CD4-positive, alpha-beta memory T cell (primary cell): ENCODE data around the gene ADSS2. TPM values are rescaled to one million over a fixed set of nuclear protein-coding genes. Genes with fewer than 3 reads are reported as not detected.

Experiments used
- CTCF ChIA-PET: fragments of 350-600 bp; sonication (Branson Sonifier 250); formaldehyde crosslinking; loops from one replicate; lab custom pipeline; 2021; ENCODE audit warnings: inconsistent platforms; ENCODE audit not compliant: partially characterized antibody; lab: Charles Lee
- POLR2A ChIA-PET: fragments of 350-600 bp; sonication (Branson Sonifier 250); formaldehyde crosslinking; loops from one replicate; lab custom pipeline; 2021; ENCODE audit not compliant: partially characterized antibody; lab: Charles Lee
- DNase-seq, 5 donors: peaks; one replicate each; pipeline versions ENCODE4 v3.0.0 to v3.0.0-alpha.2; 2020 to 2022; ENCODE audit warnings: mixed read lengths in 1 of 5
- H3K27ac ChIP-seq: one replicate; pipeline ENCODE4 v1.7.0; 2013; ENCODE audit warnings: low read depth, low read length
- H3K27me3 ChIP-seq: 2 replicates; pipeline ENCODE4 v1.7.0; 2013; ENCODE audit warnings: mild to moderate bottlenecking, low read length, moderate library complexity; ENCODE audit not compliant: insufficient read depth
- H3K36me3 ChIP-seq: 2 replicates; pipeline ENCODE4 v1.7.0; 2013; ENCODE audit warnings: mild to moderate bottlenecking, low read length, moderate library complexity; ENCODE audit not compliant: insufficient read depth
- H3K4me1 ChIP-seq: 2 replicates; pipeline ENCODE4 v1.7.0; 2013; ENCODE audit warnings: mild to moderate bottlenecking, low read length, moderate library complexity; ENCODE audit not compliant: insufficient read depth
- H3K4me3 ChIP-seq, 2 donors: one replicate each; pipeline ENCODE4 v1.7.0; 2013; ENCODE audit warnings: low read length in 2 of 2, mild to moderate bottlenecking in 1 of 2
- H3K9me3 ChIP-seq, 2 donors: one replicate each; pipeline ENCODE4 v1.7.0; 2013; ENCODE audit warnings: low read length in 2 of 2, control low read depth in 1 of 2; ENCODE audit not compliant: control insufficient read depth in 1 of 2
- H3K27ac Mint-ChIP-seq, 7 donors: one replicate each; pipeline ENCODE4 v1.8.0; 2020 to 2021; ENCODE audit warnings: mixed read lengths in 7 of 7, mild to moderate bottlenecking in 6 of 7, inconsistent platforms in 3 of 7, moderate library complexity in 3 of 7
- H3K27me3 Mint-ChIP-seq, 2 donors: one replicate each; pipeline ENCODE4 v1.8.0; 2020 to 2021; ENCODE audit warnings: mixed read lengths in 2 of 2
- H3K36me3 Mint-ChIP-seq, 2 donors: one replicate each; pipeline ENCODE4 v1.8.0; 2020 to 2021; ENCODE audit warnings: mixed read lengths in 2 of 2, inconsistent platforms in 1 of 2, mild to moderate bottlenecking in 1 of 2
- H3K4me1 Mint-ChIP-seq, 4 donors: one replicate each; pipeline ENCODE4 v1.8.0; 2020 to 2021; ENCODE audit warnings: mixed read lengths in 4 of 4, mild to moderate bottlenecking in 1 of 4
- H3K4me3 Mint-ChIP-seq, 8 donors: one replicate each; pipeline ENCODE4 v1.8.0; 2020 to 2021; ENCODE audit warnings: mixed read lengths in 8 of 8, mild to moderate bottlenecking in 7 of 8, moderate library complexity in 6 of 8, inconsistent platforms in 3 of 8
- H3K9me3 Mint-ChIP-seq, 8 donors: one replicate each; pipeline ENCODE4 v1.8.0; 2020 to 2021; ENCODE audit warnings: mixed read lengths in 8 of 8, mild to moderate bottlenecking in 5 of 8, inconsistent platforms in 3 of 8, moderate library complexity in 1 of 8
- intact Hi-C: fragments of 100-400 bp; cut with micrococcal nuclease; formaldehyde crosslinking; loops from one replicate; pipeline ENCODE4 v1.15.1; 2023
- polyA plus RNA-seq, 2 donors: library from polyadenylated mRNA; unstranded; fragments of 300-500 nt; fragmentation: Illumina TruSeq; gene quantifications; one replicate each; pipeline ENCODE4 v1.2.3, GENCODE V29; 2021
- total RNA-seq, 2 experiments: library from RNA; stranded (reverse); gene quantifications; one replicate each; pipeline ENCODE4 v1.2.3, GENCODE V29; 2021

Gene ADSS2
- total and polyA plus RNA-seq, 4 experiments from 2014 or later: 26.9 to 65.4 (median 48.0) TPM

- intact Hi-C loops: no loop called here
- H3K9me3 ChIP-seq: no peaks in the 10 kb centered on the region
- no peak overlapping the region for H3K4me3 ChIP-seq
- Mint-ChIP-seq H3K27me3 (no peaks in the 10 kb centered on the region), H3K9me3 (no peaks in the 10 kb centered on the region), H3K4me3 (no peak overlapping the region), H3K36me3 (peaks cover 19 to 52% of the 10 kb centered on the region in 2 donors), H3K4me1 (peaks cover 20 to 37% (median 28%) of the 10 kb centered on the region in 4 donors), H3K27ac (peak overlapping the region in 3 of 7 donors; percentile 53 to 57 (median 55))
- no peak overlapping the region for H3K27ac ChIP-seq
- CTCF ChIA-PET: no interaction called here
- peaks cover 25% of the 10 kb centered on the region for H3K36me3 ChIP-seq
- DNase-seq: no peak
- peaks cover 15% of the 10 kb centered on the region for H3K4me1 ChIP-seq
- H3K27me3 ChIP-seq: no peaks in the 10 kb centered on the region
- POLR2A ChIA-PET: interaction anchor here (0.9 kb wide), 1 partner anchor 397 kb away, joined by 3 read pairs; no protein-coding TSS in a partner anchor
Observed at GRCh38 chr1:244436336-244437085, 15.2 kb downstream of the ADSS2 start.

- CTCF ChIA-PET: no interaction called here
- H3K9me3 ChIP-seq: no peaks in the 10 kb centered on the region
- peaks cover 20 to 36% (median 28%) of the 10 kb centered on the region in 4 donors for H3K4me1 Mint-ChIP-seq
- no peaks in the 10 kb centered on the region for H3K9me3 Mint-ChIP-seq
- no peak overlapping the region for H3K4me3 ChIP-seq
- peaks cover 15% of the 10 kb centered on the region for H3K4me1 ChIP-seq
- H3K27ac ChIP-seq: no peak overlapping the region
- H3K27me3 ChIP-seq: no peaks in the 10 kb centered on the region
- H3K36me3 Mint-ChIP-seq: peaks cover 20 to 58% of the 10 kb centered on the region in 2 donors
- no peaks in the 10 kb centered on the region for H3K27me3 Mint-ChIP-seq
- H3K27ac Mint-ChIP-seq: peak overlapping the region in 3 of 7 donors; percentile 17 to 82 (median 76)
- H3K4me3 Mint-ChIP-seq: no peak overlapping the region
- intact Hi-C loops: no loop called here
- POLR2A ChIA-PET: interaction anchor here (0.9 kb wide), 1 partner anchor 398 kb away, joined by 3 read pairs; no protein-coding TSS in a partner anchor
- no peak for DNase-seq
- H3K36me3 ChIP-seq: peaks cover 25% of the 10 kb centered on the region
Observed at GRCh38 chr1:244435562-244436205, 16.0 kb downstream of the ADSS2 start.

- no peak for DNase-seq
- H3K4me1 Mint-ChIP-seq: peaks cover 9 to 12% (median 9%) of the 10 kb centered on the region in 4 donors
- peaks cover 30 to 51% of the 10 kb centered on the region in 2 donors for H3K36me3 Mint-ChIP-seq
- H3K4me3 Mint-ChIP-seq: no peak overlapping the region
- H3K9me3 ChIP-seq: no peaks in the 10 kb centered on the region
- no peak overlapping the region for H3K4me3 ChIP-seq
- no peak overlapping the region for H3K27ac Mint-ChIP-seq
- no peaks in the 10 kb centered on the region for H3K4me1 ChIP-seq
- CTCF ChIA-PET: no interaction called here
- peaks cover 17% of the 10 kb centered on the region for H3K36me3 ChIP-seq
- intact Hi-C loops: no loop called here
- H3K27ac ChIP-seq: no peak overlapping the region
- POLR2A ChIA-PET: no interaction called here
- H3K27me3 Mint-ChIP-seq: no peaks in the 10 kb centered on the region
- peaks cover 0 to 3% (median 0%) of the 10 kb centered on the region in 8 donors for H3K9me3 Mint-ChIP-seq
- no peaks in the 10 kb centered on the region for H3K27me3 ChIP-seq
Observed at GRCh38 chr1:244431166-244431565, 20.5 kb downstream of the ADSS2 start.

GRCh38 chr1:244429818-244430217, 21.9 kb downstream of the ADSS2 start:
- POLR2A ChIA-PET: no interaction called here

GRCh38 chr1:244427647-244428046, 24.1 kb downstream of the ADSS2 start:
- Histone ChIP-seq H3K36me3 (peaks cover 24% of the 10 kb centered on the region), H3K27me3 (no peaks in the 10 kb centered on the region), H3K4me1 (no peaks in the 10 kb centered on the region), H3K4me3 (no peak overlapping the region), H3K9me3 (no peaks in the 10 kb centered on the region), H3K27ac (no peak overlapping the region)
- Mint-ChIP-seq H3K4me1 (peaks cover 6 to 12% (median 9%) of the 10 kb centered on the region in 4 donors), H3K9me3 (peaks cover 0 to 3% (median 0%) of the 10 kb centered on the region in 8 donors), H3K36me3 (peaks cover 31 to 58% of the 10 kb centered on the region in 2 donors), H3K27me3 (no peaks in the 10 kb centered on the region), H3K27ac (no peak overlapping the region), H3K4me3 (no peak overlapping the region)
- CTCF ChIA-PET: interaction anchor here (0.6 kb wide), 1 partner anchor 67 kb away, joined by 3 read pairs; no protein-coding TSS in a partner anchor
- POLR2A ChIA-PET: no interaction called here
- no peak for DNase-seq
- intact Hi-C loops: no loop called here

More at GRCh38 chr1:244429818-244430217, 21.9 kb downstream of the ADSS2 start:
- intact Hi-C loops: no loop called here
- CTCF ChIA-PET: no interaction called here
- H3K4me1 Mint-ChIP-seq: peaks cover 2 to 9% (median 8%) of the 10 kb centered on the region in 4 donors
- no peaks in the 10 kb centered on the region for H3K27me3 Mint-ChIP-seq
- peaks cover 0 to 3% (median 0%) of the 10 kb centered on the region in 8 donors for H3K9me3 Mint-ChIP-seq
- peaks cover 9% of the 10 kb centered on the region for H3K36me3 ChIP-seq
- H3K4me3 Mint-ChIP-seq: no peak overlapping the region
- peak overlapping the region in 1 of 7 donors; percentile 39 for H3K27ac Mint-ChIP-seq
- H3K4me3 ChIP-seq: no peak overlapping the region
- H3K36me3 Mint-ChIP-seq: peaks cover 23 to 49% of the 10 kb centered on the region in 2 donors
- H3K4me1 ChIP-seq: no peaks in the 10 kb centered on the region
- no peak overlapping the region for H3K27ac ChIP-seq
- H3K27me3 ChIP-seq: no peaks in the 10 kb centered on the region
- no peak for DNase-seq
- H3K9me3 ChIP-seq: no peaks in the 10 kb centered on the region

GRCh38 chr1:244424649-244425334, 26.9 kb downstream of the ADSS2 start:
- Histone ChIP-seq H3K36me3 (peaks cover 26% of the 10 kb centered on the region), H3K4me1 (no peaks in the 10 kb centered on the region), H3K9me3 (no peaks in the 10 kb centered on the region), H3K4me3 (no peak overlapping the region), H3K27me3 (no peaks in the 10 kb centered on the region), H3K27ac (no peak overlapping the region)
- no peaks in the 10 kb centered on the region for H3K27me3 Mint-ChIP-seq
- peaks cover 5 to 16% (median 6%) of the 10 kb centered on the region in 4 donors for H3K4me1 Mint-ChIP-seq
- CTCF ChIA-PET: no interaction called here
- DNase-seq: no peak
- H3K4me3 Mint-ChIP-seq: no peak overlapping the region
- POLR2A ChIA-PET: no interaction called here
- intact Hi-C loops: no loop called here
- peaks cover 33 to 59% of the 10 kb centered on the region in 2 donors for H3K36me3 Mint-ChIP-seq
- H3K27ac Mint-ChIP-seq: peak overlapping the region in 5 of 7 donors; percentile 2 to 79 (median 35)
- H3K9me3 Mint-ChIP-seq: peaks cover 0 to 3% (median 0%) of the 10 kb centered on the region in 8 donors

GRCh38 chr1:244422174-244422573, 29.5 kb downstream of the ADSS2 start:
- Mint-ChIP-seq H3K27me3 (no peaks in the 10 kb centered on the region), H3K27ac (no peak overlapping the region), H3K36me3 (peaks cover 49 to 70% of the 10 kb centered on the region in 2 donors), H3K4me1 (peaks cover 2 to 11% (median 5%) of the 10 kb centered on the region in 4 donors), H3K9me3 (peaks cover 0 to 3% (median 0%) of the 10 kb centered on the region in 8 donors), H3K4me3 (no peak overlapping the region)
- Histone ChIP-seq H3K4me1 (no peaks in the 10 kb centered on the region), H3K36me3 (peaks cover 30% of the 10 kb centered on the region), H3K9me3 (no peaks in the 10 kb centered on the region), H3K27me3 (no peaks in the 10 kb centered on the region), H3K4me3 (no peak overlapping the region), H3K27ac (no peak overlapping the region)
- ChIA-PET POLR2A (no interaction called here), CTCF (no interaction called here)
- intact Hi-C loops: no loop called here
- no peak for DNase-seq
